HL-60 (cell line): Measurements from ENCODE around the gene BPHL.
A peak's percentile ranks its signal among the peaks of the same experiment; 100 is the strongest.

ENCODE experiments used
- DNase-seq, 2 experiments: peaks; one replicate each; pipeline ENCODE4 v3.0.0-alpha.2; 2010 to 2020; ENCODE audit warnings: low read depth in 1 of 2, low spot score in 1 of 2
- H3K27ac ChIP-seq: fragments of 250-450 bp; sonication (Bioruptor Pico); replicated peaks from 2 replicates; pipeline ENCODE4 v1.5.1; 2020; ENCODE audit warnings: mild to moderate bottlenecking, moderate library complexity
- H3K27me3 ChIP-seq: fragments of 250-450 bp; sonication (Bioruptor Pico); 2 replicates; pipeline ENCODE4 v1.5.1; 2021; ENCODE audit warnings: mild to moderate bottlenecking, moderate library complexity; ENCODE audit not compliant: insufficient read depth, poor library complexity, severe bottlenecking
- H3K4me3 ChIP-seq: replicated peaks from 2 replicates; pipeline ENCODE4 v1.5.1; 2011; ENCODE audit warnings: mild to moderate bottlenecking, control low read depth, low read length; ENCODE audit not compliant: insufficient read depth
- CTCF ChIP-seq: IDR thresholded peaks from one replicate; pipeline ENCODE4 v1.5.1; 2011; ENCODE audit warnings: low read length, control low read depth, inconsistent platforms; ENCODE audit not compliant: insufficient read depth
- GABPA ChIP-seq: IDR thresholded peaks from 2 replicates; pipeline ENCODE4 v1.6.1; 2012; ENCODE audit warnings: low read depth
- POLR2AphosphoS5 ChIP-seq: IDR thresholded peaks from 2 replicates; pipeline ENCODE4 v1.6.1; 2012; ENCODE audit warnings: low read depth
- REST ChIP-seq: IDR thresholded peaks from 2 replicates; pipeline ENCODE4 v1.6.1; 2012; ENCODE audit warnings: low read depth; ENCODE audit not compliant: insufficient replicate concordance
- SPI1 ChIP-seq: IDR thresholded peaks from 2 replicates; pipeline ENCODE4 v1.6.1; 2012; ENCODE audit warnings: low read depth, mild to moderate bottlenecking, borderline replicate concordance

Gene BPHL

GRCh38 chr6:3159805-3160781 lies 41.6 kb downstream of the BPHL start:
- no peak for TF ChIP-seq CTCF
- no peak for TF ChIP-seq REST
- TF ChIP-seq GABPA, result no peak
- TF ChIP-seq POLR2AphosphoS5, result no peak
- TF ChIP-seq SPI1, result no peak
- H3K27ac ChIP-seq, result no peak overlapping the region
- H3K4me3 ChIP-seq, result no peak overlapping the region
- DNase-seq, result no peak
- peaks cover 55% of the 10 kb centered on the region for H3K27me3 ChIP-seq

GRCh38 chr6:3162067-3162497 lies 43.6 kb downstream of the BPHL start:
- no peak for DNase-seq
- TF ChIP-seq REST (no peak), SPI1 (no peak), GABPA (no peak), POLR2AphosphoS5 (no peak), CTCF (no peak)
- Histone ChIP-seq H3K27me3 (peaks cover 48% of the 10 kb centered on the region), H3K27ac (no peak overlapping the region), H3K4me3 (no peak overlapping the region)

- peak; percentile 43 to 62 for DNase-seq
- peak overlapping the region; percentile 49; the same call in 1 of the 2 replicates for H3K27ac ChIP-seq
- TF ChIP-seq POLR2AphosphoS5, result no peak
- no peak for TF ChIP-seq CTCF
- TF ChIP-seq SPI1, result no peak
- TF ChIP-seq REST, result no peak
- no peak for TF ChIP-seq GABPA
- peaks cover 48% of the 10 kb centered on the region for H3K27me3 ChIP-seq
- peak overlapping the region; percentile 60 for H3K4me3 ChIP-seq
Observed at GRCh38 chr6:3162565-3163247, 44.2 kb downstream of the BPHL start.
